Fibroblast of mammary gland (primary cell): ENCODE results near the gene GPR78.

Source experiments
- DNase-seq: peaks from one replicate; pipeline ENCODE4 v3.0.0-alpha.2; 2010; ENCODE audit warnings: low read depth
- H3K4me3 ChIP-seq: 2 replicates; pipeline ENCODE4 v1.5.1; 2011; ENCODE audit warnings: low read depth, mild to moderate bottlenecking, low read length, moderate library complexity; ENCODE audit not compliant: control insufficient read depth
- TF ChIP-seq, protein P1 (sequence below): conservative IDR thresholded peaks from 2 replicates; pipeline ENCODE4 v1.5.1; 2011; ENCODE audit warnings: low read depth, low read length, inconsistent platforms; ENCODE audit not compliant: control insufficient read depth, insufficient read depth

GPR78 gene

DNA sequence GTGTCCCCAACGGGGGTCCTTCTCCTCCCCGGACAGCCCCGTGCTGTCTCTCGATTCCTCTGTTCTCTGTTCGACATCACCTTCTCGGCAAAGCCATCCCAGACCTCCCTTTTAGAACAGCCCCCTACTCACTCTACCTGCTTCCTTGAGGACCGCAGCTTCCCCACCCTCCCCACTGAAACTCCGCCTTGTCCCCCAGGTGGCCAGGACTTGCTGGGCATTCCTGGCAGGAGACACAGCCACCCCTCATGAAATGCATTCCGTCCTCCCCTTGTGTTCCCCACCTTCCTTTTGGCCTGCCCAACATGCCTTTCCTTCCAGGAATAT, 34.8 kb upstream of the GPR78 start:
- TF ChIP-seq, protein P1, sequence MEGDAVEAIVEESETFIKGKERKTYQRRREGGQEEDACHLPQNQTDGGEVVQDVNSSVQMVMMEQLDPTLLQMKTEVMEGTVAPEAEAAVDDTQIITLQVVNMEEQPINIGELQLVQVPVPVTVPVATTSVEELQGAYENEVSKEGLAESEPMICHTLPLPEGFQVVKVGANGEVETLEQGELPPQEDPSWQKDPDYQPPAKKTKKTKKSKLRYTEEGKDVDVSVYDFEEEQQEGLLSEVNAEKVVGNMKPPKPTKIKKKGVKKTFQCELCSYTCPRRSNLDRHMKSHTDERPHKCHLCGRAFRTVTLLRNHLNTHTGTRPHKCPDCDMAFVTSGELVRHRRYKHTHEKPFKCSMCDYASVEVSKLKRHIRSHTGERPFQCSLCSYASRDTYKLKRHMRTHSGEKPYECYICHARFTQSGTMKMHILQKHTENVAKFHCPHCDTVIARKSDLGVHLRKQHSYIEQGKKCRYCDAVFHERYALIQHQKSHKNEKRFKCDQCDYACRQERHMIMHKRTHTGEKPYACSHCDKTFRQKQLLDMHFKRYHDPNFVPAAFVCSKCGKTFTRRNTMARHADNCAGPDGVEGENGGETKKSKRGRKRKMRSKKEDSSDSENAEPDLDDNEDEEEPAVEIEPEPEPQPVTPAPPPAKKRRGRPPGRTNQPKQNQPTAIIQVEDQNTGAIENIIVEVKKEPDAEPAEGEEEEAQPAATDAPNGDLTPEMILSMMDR, result no peak
- H3K4me3 ChIP-seq, result no peak overlapping the region
- no peak for DNase-seq

DNA sequence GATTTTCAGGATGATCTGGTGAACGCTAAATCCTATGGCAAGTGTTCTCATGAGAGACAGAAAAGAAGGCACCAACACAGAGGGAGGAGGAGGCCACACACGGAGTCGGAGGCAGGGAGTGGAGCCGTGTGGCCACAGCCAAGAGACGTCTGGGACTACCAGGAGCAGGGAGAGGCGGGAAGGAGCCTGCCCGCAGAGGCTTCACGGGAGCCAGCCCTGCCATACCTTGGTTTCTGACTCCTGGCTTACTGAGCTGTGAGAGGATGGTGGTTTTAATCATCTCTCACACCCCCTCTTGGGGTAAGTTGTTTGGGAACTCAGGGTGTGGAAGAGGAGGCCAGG, 33.5 kb upstream of the GPR78 start:
- no peak for DNase-seq
- TF ChIP-seq, protein P1, result no peak
- H3K4me3 ChIP-seq, result no peak overlapping the region

DNA sequence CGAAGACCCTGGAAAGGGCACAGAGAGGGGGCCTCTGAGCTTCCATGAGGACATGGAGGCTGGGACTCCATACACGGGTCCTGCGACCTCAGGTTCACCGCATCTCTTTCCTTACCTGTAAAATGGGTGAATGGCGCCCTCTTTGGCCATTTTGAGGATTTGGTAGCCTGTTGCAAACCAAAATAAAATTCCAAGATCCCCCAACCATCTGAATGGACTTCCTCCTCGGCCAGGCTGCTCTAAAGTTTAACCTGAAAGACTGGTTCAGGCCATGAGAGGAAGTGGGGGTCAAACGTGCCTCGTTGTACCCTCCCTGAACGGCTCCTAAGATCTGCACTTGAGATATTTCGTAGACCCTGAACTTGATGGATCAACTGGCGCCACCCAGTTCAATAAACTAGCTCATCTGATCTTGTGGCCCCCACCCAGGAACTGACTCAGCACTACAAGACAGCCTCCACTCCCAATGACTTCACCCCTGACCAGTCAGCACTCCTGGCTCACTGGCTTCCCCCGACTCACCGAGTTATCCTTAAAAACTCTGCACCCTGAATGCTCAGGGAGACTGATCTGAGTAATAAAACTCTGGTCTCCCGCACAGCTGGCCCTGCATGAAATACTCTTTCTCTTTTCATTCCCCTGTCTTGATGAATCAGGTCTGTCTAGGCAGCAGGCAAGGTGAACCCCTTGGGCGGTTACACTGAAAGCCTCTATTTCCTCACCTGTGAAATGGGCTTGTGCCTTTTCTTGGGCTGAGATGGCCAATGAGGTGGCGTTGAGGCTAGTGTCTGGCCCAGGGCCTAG, 32.9 kb upstream of the GPR78 start:
- TF ChIP-seq, protein P1, result peak; percentile 41
- H3K4me3 ChIP-seq, result no peak overlapping the region
- peak; percentile 84 for DNase-seq

- no peak for DNase-seq
- TF ChIP-seq, protein P1, result no peak
- H3K4me3 ChIP-seq, result no peak overlapping the region
Observed at GRCh38 chr4:8547912-8548730, 32.1 kb upstream of the GPR78 start.

- TF ChIP-seq, protein P1, result no peak
- no peak for DNase-seq
- H3K4me3 ChIP-seq, result no peak overlapping the region
Observed at GRCh38 chr4:8548731-8549351, 31.4 kb upstream of the GPR78 start.

GRCh38 chr4:8549352-8549931, 30.8 kb upstream of the GPR78 start:
- no peak overlapping the region for H3K4me3 ChIP-seq
- DNase-seq, result no peak
- TF ChIP-seq, protein P1, result no peak
